Activated CD8-positive, alpha-beta memory T cell treated with anti-CD3 and anti-CD28 coated beads, Interleukin-2, amount 50 U/mL, for 4 hours (primary cell): ENCODE data around the gene KIAA1671.

Experiments used
- DNase-seq: peaks from one replicate; pipeline ENCODE4 v3.0.0-alpha.2; 2020

The KIAA1671 gene

DNA sequence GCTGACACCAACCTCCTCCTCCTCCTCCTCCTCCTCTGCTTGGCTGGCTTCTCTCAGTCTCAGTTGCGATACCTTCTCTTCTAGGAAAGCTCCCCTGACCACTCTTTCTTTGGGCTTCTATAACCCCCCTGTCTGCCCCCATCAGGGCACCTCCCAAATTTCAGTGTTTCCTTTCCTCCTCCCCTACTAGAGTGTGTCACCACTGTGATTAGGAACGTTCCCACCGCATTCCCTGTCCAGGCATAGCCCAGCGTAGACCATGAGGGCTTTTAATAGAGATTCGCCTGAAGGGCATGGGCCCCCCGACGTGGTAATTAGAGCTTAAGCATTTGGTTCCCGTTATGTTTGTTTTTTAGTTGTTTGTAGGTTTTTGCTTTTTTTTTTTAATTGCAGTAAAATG lies 65.5 kb downstream of the KIAA1671 start:
- no peak for DNase-seq

DNA sequence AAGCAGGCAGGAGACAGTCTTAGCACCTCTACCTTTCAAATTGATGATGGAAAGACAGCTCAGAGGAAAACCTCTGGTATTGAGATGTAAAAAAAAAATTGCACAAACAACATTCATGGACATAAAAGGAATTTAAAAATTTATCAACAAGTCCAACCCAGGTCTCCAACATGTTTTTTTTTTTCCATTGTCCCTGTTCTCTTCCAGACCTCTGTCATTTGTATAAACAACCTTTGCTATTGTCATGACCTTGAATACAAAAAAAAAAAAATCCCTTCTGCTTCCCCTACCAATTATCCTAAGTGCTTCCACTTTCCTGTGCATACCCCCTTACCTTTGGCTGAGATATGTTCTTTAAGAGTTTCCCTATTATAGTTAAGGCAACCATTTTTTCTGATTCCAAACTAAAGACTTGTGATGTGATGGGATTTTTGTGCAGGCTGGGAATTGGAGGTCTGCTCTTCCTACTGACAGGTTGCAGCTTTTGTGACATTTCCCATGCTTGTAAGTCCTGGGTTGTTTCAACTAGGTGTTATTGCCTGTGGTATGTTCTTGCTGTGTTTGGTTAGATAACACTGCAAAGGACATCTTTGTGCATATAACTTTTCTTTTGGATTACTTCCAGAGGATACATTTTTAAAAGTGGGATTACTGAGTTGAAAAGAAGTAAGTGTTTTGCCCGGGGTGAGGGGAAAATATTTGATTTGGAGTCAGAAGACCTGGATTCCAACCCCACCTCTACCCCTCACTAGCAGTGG lies 67.1 kb downstream of the KIAA1671 start:
- no peak for DNase-seq

DNA sequence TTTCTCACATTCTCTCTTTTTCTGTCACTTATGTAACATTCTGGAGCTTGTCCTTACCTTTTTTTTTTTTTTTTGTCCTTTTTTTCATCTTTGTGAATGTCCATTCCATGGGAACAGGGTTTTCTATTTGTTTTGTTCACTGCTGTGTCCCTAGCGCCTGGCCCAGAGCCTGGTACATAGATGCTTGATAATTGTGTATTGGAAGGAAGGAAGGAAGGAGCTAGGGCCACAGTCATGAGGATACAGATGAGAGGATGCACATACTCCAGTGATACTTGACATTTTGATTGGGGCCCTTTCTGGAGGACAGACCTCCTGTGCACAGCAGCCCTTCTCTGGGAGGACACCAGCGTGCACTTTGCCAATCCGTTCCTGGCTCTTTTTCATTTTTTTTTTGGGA lies 68.9 kb downstream of the KIAA1671 start:
- no peak for DNase-seq

DNA sequence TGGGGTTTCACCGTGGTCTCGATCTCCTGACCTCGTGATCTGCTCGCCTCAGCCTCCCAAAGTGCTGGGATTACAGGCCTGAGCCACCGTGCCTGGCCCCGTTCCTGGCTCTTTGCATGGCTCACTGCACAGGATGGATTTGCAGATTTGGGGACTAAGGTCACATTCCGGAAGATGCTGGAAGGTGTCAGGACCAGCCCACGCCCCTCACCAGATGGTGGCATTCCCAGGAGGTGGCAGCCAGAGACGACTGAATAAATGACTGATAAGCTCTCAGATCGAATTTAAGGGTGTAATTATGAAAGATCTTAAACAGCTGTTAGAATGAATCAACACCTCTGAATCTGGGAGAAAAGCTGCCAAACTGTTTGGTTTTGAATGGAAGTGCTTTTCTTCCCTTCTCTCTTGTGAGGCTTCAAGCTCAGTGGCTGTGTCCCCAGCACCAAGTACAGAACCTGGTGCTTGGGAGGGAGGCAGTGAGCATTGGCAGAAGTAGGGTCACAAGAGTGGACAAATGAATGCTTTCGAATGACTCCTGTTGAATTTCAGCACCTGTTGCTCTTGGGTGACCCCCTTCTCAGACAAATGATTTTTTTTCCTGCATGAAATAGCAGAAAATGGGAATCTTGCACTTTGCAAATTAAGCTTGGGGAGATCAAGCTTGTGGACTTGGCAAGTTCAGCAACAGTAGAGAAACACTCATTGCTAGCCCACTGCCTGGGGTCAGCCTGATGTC lies 69.6 kb downstream of the KIAA1671 start:
- no peak for DNase-seq

DNA sequence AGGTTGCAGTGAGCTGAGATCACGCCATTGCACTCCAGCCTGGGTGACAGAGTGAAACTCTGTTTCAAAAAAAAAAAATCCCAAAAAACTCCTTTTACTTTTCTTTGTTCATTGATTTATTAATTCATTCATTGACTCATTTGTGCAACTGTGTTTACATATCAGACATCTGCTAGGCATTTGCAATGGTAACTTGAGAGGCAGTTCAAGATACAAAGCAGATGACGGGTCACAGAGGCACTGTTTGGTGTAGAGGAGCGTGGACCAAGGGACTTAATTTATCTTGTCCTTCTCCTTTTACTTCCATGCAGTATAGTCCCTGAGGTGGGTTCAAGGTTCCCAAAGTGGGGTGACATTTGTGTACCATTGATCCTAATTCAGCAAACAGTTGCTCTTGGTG lies 71.4 kb downstream of the KIAA1671 start:
- no peak for DNase-seq

DNA sequence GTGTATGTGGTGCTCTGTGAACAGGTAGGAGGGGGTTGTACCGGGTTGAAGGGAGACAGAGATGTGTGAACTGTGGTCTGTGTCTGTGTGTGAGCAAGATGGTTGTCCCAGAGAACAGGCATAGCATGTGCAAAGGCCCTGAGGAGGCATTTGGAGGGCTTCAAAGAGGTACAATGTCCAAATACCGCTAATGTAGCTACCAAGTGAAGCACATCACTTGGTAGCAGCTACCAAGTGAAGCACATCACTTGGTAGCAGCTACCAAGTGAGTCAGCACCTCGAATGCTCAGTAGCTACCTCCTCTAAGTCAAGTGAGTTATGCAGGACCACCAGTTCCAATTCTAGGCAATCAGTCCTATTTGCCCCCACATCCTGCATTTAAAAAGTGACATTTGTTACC lies 72.4 kb downstream of the KIAA1671 start:
- DNase-seq, result no peak

DNA sequence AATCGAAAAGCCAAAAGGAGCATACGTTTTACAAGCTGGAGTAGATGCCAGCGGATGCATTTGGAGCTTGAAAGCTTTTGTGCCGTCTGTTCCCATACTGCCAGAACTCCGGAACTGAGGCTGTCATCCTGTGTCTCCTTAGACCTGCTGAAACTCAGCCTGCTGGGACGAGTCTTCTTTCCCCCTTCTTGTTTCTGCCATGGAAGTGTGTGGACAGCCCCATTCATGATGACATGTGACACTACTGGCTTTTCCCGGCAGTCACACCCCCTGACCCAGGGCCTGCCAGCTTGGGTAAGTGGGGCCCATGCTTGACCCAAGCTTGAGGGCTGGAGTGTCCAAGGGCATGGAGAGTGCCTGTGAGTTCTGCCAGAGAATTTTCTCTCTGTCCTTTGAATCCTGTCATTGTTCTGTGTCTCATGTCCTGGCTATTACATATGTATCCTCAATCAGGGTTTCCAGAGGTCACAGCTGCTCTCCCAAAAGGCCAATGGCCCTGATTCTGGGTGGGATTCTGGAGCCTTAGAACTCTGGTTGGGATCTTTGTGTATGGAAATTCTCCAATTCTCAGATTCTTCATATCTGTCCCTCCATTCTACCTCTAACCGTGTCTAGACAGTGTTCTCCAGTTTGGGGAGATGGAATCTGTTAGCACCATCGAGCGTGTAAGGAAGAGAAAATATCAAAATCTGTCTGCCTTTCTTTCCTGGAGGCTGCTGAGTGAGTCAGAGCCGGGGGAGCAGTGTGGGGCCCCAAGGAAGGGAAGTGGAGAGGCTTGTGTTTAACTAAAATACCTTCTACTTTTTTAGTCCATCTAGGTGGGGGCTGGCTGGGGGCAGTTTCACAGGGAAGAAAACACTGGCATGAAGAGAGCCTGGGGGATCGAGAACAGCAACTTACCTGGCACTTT lies 73.2 kb downstream of the KIAA1671 start:
- DNase-seq, result no peak

DNA sequence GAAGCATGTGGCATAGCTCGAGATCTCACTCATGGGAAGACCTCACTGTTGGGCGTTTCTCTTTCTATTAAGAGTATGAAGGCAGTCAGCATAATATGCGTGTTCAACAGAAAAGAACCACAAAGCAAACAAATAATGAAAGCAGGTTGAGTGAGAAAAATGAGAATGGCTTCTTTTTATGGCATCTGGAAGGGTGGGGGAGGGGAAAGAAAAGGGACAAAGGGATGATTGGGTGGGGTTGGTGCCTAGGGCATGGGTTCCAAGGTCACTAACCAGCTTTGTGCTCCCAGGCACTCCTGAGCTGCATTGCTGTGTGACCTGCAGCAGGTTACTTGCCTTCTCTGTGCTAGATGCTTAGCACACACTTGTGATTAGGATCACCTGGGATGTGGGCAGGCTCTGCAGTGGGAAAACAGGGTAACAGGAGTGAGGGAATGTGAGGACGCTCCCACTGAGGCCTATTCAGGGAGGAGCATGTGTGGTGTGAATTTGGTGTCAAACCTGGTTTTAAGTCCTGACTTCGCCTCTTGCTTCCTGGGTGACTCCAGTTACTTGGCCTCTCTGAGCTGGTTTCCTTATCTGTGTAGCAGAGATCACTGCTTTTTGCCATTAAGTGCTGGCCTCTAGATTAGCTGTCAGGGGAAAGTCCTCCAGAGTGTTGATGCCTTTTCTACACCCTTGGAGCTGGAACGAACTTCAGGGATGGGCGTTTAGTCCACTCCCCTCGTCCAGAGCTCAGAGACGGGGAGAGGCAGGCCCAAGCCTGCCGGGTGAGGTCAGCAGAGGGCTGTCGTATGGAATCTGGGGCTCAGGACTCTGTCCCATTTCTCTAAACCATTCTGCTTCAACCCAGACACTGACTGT lies 74.8 kb downstream of the KIAA1671 start:
- DNase-seq, result no peak

DNA sequence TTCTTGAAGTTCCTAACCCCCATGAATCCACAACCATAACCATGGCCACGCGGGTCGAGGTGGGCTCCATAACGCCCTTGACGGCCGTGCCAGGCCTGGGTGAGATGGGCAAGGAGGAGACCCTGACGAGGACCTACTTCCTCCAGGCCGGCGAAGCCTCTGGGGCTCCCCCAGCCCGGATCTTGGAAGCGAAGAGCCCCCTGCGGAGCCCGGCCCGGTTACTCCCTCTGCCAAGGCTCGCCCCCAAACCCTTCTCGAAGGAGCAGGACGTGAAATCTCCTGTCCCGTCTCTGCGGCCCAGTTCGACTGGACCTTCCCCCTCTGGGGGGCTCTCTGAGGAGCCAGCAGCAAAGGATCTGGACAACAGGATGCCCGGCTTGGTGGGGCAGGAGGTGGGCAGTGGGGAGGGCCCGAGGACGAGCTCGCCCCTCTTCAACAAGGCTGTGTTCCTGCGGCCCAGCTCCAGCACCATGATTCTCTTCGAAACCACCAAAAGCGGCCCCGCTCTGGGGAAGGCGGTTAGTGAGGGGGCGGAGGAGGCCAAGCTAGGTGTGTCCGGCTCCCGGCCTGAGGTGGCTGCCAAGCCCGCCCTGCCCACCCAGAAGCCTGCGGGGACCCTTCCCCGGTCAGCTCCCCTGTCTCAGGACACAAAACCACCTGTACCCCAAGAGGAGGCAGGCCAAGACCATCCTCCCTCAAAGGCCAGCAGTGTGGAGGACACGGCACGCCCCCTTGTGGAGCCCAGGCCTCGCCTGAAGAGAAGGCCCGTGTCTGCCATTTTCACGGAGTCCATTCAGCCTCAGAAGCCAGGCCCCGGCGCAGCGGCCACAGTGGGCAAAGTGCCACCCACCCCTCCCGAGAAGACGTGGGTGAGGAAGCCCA lies 75.7 kb downstream of the KIAA1671 start:
- DNase-seq, result no peak

DNA sequence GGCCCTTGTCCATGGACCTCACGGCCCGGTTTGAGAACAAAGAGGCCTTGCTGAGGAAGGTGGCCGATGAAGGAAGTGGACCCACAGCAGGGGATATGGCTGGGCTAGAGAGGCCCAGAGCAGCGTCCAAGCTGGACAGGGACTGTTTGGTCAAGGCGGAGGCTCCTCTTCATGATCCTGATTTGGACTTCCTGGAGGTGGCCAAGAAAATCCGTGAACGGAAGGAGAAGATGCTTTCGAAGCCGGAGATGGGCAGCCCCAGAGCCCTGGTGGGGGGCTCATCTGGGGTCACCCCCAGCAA lies 76.3 kb downstream of the KIAA1671 start:
- no peak for DNase-seq

DNA sequence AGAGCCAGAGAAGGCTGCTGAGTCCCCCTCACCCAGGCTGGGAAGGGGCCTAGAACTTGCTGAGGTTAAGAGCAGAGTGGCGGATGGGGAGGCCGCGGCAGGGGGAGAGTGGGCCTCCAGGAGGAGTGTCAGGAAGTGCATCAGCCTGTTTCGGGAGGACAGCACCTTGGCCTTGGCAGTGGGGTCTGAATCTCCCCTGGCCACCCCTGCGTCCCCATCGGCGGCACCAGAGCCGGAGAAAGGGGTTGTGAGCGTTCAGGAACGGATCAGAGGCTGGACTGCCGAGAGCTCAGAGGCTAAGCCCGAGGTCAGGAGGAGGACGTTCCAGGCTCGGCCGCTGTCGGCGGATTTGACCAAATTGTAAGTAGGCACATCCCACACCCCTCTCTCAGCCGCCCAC lies 76.7 kb downstream of the KIAA1671 start:
- DNase-seq, result no peak

DNA sequence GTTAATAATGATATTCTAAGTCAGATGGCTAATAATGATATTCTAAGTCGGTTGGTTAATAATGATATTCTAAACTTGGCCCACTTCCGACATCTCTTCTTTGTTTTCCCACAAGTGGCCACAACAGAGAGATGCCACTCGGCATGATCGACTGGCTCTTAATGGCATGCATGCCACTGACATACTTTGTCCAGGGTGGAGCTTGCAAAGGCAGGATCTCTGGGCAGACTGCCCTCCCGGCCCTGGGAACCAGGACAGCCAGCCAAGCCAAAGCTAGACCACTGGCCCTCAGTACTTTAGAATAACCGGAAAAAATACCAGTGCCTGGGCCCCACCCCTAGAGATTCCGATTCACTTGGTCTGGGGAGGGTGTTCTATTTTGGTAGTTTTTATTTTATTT lies 78.1 kb downstream of the KIAA1671 start:
- no peak for DNase-seq

DNA sequence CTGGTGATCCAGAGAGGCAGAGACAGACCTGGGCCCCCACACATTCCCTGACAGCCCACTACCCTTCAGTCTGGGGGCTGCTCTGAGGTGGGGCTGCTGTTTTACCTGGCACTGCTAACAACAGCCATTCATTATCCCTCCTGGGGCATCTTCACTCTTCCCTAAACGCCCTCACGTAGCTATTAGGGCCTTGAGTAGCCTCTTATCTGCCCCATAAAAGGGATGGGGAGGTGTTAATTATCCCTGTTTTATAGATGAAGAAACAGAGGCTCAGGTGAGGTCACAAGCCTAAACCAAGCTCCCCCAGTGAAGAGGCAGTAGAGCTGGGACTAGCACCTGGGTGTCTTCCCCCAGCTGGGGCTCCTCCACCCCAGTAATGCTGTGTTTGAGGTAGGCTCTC lies 79.5 kb downstream of the KIAA1671 start:
- DNase-seq, result no peak

DNA sequence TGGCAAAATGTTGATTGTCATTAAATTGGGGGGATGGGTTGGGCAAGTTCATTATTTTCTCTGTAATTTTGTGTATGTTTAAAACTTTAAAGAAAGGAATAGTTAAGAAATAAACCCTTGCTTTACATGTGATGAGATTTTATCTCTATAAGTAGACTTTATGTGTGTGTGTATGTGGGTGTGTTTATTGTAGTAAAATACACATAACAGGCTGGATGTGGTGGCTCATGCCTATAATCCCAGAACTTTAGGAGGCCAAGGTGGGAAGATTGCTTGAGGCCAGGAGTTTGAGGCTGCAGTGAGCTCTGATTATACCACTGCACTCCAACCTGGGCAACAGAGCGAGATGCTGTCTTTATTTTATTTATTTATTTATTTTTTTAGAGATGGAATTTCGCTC lies 83.2 kb downstream of the KIAA1671 start:
- DNase-seq, result no peak

DNA sequence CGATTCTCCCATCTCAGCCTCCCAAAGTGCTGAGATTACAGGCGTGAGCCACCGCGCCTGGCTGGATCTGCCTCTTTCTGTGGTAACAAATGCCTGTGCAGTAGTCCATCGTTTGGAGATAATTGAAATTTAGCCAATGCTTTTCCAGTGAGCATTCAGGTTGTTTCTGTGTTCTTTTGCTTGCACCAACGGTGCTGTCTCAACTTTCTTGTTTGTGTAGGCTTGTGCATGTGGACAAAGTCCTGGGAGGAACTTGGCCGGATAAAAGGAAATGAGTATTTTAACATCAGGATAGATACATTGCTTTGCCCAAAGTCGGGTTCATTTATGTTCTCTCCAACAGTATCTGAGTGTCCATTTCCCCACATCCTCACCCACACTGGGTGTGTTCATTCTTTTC lies 85.7 kb downstream of the KIAA1671 start:
- DNase-seq, result no peak

DNA sequence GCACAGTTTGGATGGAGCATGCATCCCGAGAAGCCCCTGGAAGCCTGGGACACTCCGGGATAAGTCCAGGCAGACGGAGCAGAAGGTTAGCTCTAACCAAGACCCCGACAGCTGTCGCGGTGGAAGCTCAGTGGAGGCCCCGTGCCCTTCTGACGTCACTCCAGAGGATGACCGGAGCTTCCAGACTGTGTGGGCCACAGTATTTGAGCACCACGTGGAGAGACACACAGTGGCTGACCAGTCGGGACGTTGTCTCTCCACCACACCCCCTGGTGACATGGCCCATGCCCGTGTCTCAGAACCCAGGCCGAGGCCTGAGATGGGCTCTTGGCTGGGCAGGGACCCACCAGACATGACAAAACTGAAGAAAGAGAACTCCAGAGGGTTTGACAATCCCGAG lies 86.3 kb downstream of the KIAA1671 start:
- DNase-seq, result no peak

DNA sequence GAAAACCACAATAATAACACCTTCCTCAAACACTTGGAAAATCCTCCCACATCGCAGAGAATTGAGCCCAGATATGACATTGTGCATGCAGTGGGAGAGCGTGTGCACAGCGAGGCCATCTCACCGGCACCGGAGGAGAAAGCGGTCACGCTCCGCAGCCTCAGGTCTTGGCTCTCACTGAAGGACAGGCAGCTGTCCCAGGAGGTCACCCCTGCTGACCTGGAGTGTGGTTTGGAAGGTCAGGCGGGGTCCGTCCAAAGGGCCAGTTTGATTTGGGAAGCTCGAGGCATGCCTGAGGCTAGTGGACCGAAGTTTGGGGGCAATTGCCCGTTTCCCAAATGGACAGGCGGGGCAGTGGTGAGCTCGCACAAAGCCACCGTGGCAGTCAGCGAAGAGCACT lies 86.7 kb downstream of the KIAA1671 start:
- DNase-seq, result no peak

DNA sequence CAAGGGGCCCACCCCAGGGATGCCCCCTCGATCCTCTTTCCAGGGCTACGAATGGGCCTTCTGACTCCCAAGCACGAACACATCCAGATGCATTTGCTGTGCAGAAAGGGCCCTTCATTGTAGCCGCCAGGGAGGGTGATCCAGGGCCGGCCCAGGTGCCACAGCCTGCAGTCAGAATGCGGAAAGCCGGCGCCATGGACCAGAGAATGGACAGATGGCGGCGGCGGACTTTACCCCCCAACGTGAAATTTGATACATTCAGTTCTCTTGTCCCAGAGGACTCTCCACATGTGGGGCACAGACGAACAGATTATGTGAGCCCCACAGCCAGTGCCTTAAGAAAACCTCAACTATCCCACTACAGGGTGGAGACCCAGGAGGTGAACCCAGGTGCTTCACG lies 87.2 kb downstream of the KIAA1671 start:
- no peak for DNase-seq

DNA sequence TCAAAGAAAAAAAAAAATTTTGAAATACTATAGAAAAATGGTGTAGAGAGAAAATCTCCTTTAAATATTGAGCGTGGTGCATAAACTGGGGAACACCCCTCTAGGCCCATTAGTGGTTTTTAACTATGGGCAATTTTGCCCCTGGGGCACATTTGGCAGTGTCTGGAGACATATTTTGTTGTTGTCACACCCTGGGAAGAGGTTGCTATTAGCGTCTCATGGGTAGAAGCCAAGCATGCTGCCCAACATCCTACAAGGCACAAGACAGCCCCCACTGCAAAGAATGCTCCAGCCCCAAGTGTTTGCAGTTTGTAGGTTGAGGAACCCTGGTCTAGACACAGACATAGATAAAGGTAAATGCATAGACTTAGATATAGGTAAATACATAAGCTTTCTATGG lies 92.6 kb downstream of the KIAA1671 start:
- no peak for DNase-seq

DNA sequence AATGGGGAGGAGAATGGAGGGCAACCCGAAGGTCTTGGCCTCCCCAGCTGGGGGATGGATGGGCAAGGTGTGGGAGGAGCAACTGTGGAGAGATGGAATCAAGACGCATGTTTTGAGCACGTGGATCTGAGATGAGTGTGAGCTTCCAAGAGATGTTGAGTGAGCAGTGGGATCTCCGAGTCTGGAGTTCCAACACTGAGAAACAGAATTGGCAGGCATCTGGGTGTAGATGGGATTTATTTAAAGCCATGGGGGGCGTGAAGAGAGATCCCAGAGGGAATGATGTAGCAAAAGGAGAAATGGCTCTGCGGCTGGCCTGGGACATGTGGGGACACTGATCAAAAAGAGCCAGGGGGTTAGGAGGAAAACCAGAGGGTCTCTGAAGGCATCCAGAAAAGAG lies 95.6 kb downstream of the KIAA1671 start:
- no peak for DNase-seq
